ENCODE results near the gene NACC2. TPM values are rescaled to one million over a fixed set of nuclear protein-coding genes. Genes with fewer than 3 reads are reported as not detected.

NACC2 gene
- total and polyA plus RNA-seq, 2 of the 8 experiments (the other 6 are each of a cell fraction or from before 2014, with no cell fraction given): 8.3 to 14.0 TPM

DNA sequence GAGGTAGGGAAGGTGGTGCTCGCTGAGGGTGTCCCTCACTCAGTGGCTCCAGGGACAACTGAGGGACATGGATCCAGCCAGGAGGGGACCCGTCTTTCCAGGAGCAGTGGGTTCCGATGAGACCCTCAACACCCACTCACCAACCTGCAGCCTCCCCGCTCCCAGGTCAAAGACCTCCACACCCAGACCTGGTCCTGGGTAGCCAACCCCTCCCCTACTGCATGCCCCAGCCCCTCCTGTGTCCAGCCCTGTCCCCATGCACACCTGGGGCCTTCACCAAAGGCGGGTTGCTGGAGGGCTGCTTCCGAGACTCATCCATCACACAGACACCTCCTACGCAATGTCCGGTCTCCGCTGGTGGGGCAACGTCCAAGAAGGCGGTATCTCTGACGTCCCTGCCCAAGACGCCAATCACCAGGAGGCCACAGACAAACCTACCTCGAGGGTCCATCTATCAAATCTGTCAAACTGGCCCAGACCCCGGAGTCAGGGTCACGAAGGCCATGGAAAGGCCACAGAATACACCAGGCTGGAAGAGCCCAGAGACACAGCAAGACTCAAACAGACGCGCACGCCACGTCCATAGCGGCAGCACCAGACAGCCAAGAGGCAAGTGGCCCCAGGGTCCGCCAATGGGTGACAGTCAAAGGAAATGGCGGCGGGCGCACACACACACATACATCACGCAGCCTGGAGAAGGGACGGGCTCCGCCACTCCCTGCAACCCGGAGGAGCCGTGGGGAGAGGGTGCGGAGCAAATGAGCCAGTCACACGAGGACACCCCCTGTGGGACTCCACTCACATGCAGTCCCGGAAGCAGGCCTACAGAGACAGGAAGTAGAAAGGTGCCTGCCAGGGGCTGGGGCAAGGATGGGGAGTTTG lies 10.8 kb downstream of the NACC2 start:
- peaks cover 0 to 6% of the 10 kb centered on the region in 2 experiments; a peak in 1 of 4 replicates for H3K79me2 ChIP-seq (ENCODE audit: control insufficient read depth in 1 of 2, insufficient read depth in 2 of 2, low read length in 2 of 2)
- DNase-seq (ENCODE audit: low read depth in 1 of 2, low spot score in 2 of 2) (no peak), FAIRE-seq (no peak)
- 94% methylated on average over 26 of the region's 33 CpGs; no CpG with 5 or more reads in 1 of the 2 experiments for WGBS, 2 experiments (ENCODE audit: extremely low coverage in 1 of 2, insufficient coverage in 1 of 2, insufficient read length in 1 of 2, insufficient replicate concordance in 2 of 2, low coverage in 1 of 2, low lambda C conversion rate in 2 of 2, missing lambda C conversion rate in 1 of 2)
- no peak overlapping the region for H3K9ac ChIP-seq (replicated peaks in 1 of 4; ENCODE audit: extremely low read depth in 1 of 4, low read depth in 3 of 4, low read length in 3 of 4)
- H3K4me2 ChIP-seq (ENCODE audit: insufficient read depth in 1 of 2, low read depth in 2 of 2, low read length in 2 of 2): no peak overlapping the region
- H4K20me1 ChIP-seq (replicated peaks in 1 of 2; ENCODE audit: control insufficient read depth in 1 of 2, insufficient read depth in 2 of 2, low read length in 2 of 2): peaks cover 0 to 2% of the 10 kb centered on the region in 2 experiments
- peaks cover 0 to 14% (median 7%) of the 10 kb centered on the region in 4 experiments; a peak in 5 of 7 replicates for H3K4me1 ChIP-seq (replicated peaks in 1 of 4; ENCODE audit: control insufficient read depth in 3 of 4, insufficient read depth in 4 of 4, low read length in 3 of 4)
- no peak overlapping the region for H3K18ac ChIP-seq (ENCODE audit: extremely low read depth, low read length)
- no peaks in the 10 kb centered on the region for H3K36me3 ChIP-seq (ENCODE audit: control insufficient read depth in 2 of 4, insufficient read depth in 4 of 4, low read length in 3 of 4)
- H2BK120ac ChIP-seq (replicated peaks; ENCODE audit: low read depth, low read length): no peak overlapping the region
- no peaks in the 10 kb centered on the region for H3K23me2 ChIP-seq (ENCODE audit: low read depth, low read length)
- no peak overlapping the region for H2BK5ac ChIP-seq (ENCODE audit: low read depth, low read length)
- no peaks in the 10 kb centered on the region; the same call in 1 of the 2 replicates for H3K79me1 ChIP-seq (ENCODE audit: low read depth, low read length)
- no peak overlapping the region for H4K91ac ChIP-seq (replicated peaks; ENCODE audit: insufficient read length, low read length)
- H2AFZ ChIP-seq (ENCODE audit: low read length): no peak overlapping the region
- H3K27ac ChIP-seq (ENCODE audit: low read depth, low read length): no peak overlapping the region
- no peak overlapping the region for H3K4me3 ChIP-seq (ENCODE audit: extremely low read depth in 1 of 4, insufficient read depth in 2 of 4, low read depth in 3 of 4, low read length in 4 of 4)
- H3K14ac ChIP-seq (ENCODE audit: insufficient read length): no peak overlapping the region
- no peak overlapping the region for H3K23ac ChIP-seq (ENCODE audit: insufficient read length)
- no peak overlapping the region for H3K56ac ChIP-seq (replicated peaks; ENCODE audit: insufficient read length, low read depth, low read length)
- H4K5ac ChIP-seq (ENCODE audit: insufficient read length, low read depth, low read length): no peak overlapping the region
- no peak overlapping the region for H2BK12ac ChIP-seq (ENCODE audit: low read depth, low read length)
- ChIA-PET POLR2A (ENCODE audit: partially characterized antibody) (no interaction called here), CTCF (ENCODE audit: partially characterized antibody) (no interaction called here)
- no peak overlapping the region for H3K4ac ChIP-seq (replicated peaks; ENCODE audit: insufficient read length, low read depth, low read length)
- no peaks in the 10 kb centered on the region for H3K27me3 ChIP-seq (replicated peaks in 1 of 4; ENCODE audit: control insufficient read depth in 3 of 4, extremely low read depth in 1 of 4, insufficient read depth in 3 of 4, low read length in 3 of 4)
- H2BK20ac ChIP-seq (ENCODE audit: low read length): no peak overlapping the region
- H3K9me3 ChIP-seq (ENCODE audit: insufficient read depth in 2 of 2, low read depth in 1 of 2, low read length in 1 of 2): no peaks in the 10 kb centered on the region
- 0 out of 2 replicates have a peak overlapping the region, but pooled peaks have one; percentile 39 for H2AK5ac ChIP-seq (ENCODE audit: low read depth, low read length)
- no peak overlapping the region for H2BK15ac ChIP-seq (ENCODE audit: low read length)
- H4K8ac ChIP-seq (ENCODE audit: extremely low read depth, insufficient read depth, low read length): peak overlapping the region; percentile 51; the same call in 1 of the 2 replicates
- TF ChIP-seq CEBPB (IDR thresholded peaks at IDR 0.05; ENCODE audit: low read depth, low read length): no peak
- no peak for TF ChIP-seq TAF7 (optimal IDR thresholded peaks at IDR 0.05; ENCODE audit: borderline replicate concordance, low read depth, low read length)
- TF ChIP-seq BACH1 (IDR thresholded peaks at IDR 0.05; ENCODE audit: low read length): no peak
- TF ChIP-seq, protein P1, sequence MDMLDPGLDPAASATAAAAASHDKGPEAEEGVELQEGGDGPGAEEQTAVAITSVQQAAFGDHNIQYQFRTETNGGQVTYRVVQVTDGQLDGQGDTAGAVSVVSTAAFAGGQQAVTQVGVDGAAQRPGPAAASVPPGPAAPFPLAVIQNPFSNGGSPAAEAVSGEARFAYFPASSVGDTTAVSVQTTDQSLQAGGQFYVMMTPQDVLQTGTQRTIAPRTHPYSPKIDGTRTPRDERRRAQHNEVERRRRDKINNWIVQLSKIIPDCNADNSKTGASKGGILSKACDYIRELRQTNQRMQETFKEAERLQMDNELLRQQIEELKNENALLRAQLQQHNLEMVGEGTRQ (IDR thresholded peaks at IDR 0.05; ENCODE audit: low read length): no peak
- no peak for TF ChIP-seq CHD1 (IDR thresholded peaks at IDR 0.05; ENCODE audit: low read depth, low read length)
- TF ChIP-seq SIRT6 (IDR thresholded peaks at IDR 0.05; ENCODE audit: low read length): no peak
- TF ChIP-seq SIX5 (IDR thresholded peaks at IDR 0.05; ENCODE audit: low read depth, low read length): no peak
- TF ChIP-seq CREB1 (IDR thresholded peaks at IDR 0.05): no peak
- no peak for TF ChIP-seq SRF (IDR thresholded peaks at IDR 0.05; ENCODE audit: low read depth, low read length)
- no peak for TF ChIP-seq SIN3A (conservative IDR thresholded peaks at IDR 0.05 in 1 of 2, IDR thresholded peaks at IDR 0.05 in 1 of 2; ENCODE audit: low read depth in 1 of 2, low read length in 2 of 2)
- no peak for TF ChIP-seq RXRA (IDR thresholded peaks at IDR 0.05; ENCODE audit: insufficient read depth, low read depth, low read length)
- no peak for TF ChIP-seq BCL11A (IDR thresholded peaks at IDR 0.05; ENCODE audit: low read depth in 2 of 2, low read length in 2 of 2)
